CD14-positive monocyte (primary cell): Measurements from ENCODE around the gene FGFR4. TPM values are rescaled to one million over a fixed set of nuclear protein-coding genes. Genes with fewer than 3 reads are reported as not detected.

Experiments used
- DNase-seq, 3 donors: peaks; one replicate each; pipeline ENCODE4 v3.0.0-alpha.2; 2011 to 2022
- H2AFZ ChIP-seq: 2 replicates; pipeline ENCODE4 v1.6.0; 2012; ENCODE audit warnings: mild to moderate bottlenecking, low read depth, low read length, inconsistent platforms; ENCODE audit not compliant: insufficient read depth, poor library complexity, severe bottlenecking
- H3K27ac ChIP-seq, 2 donors: 1 replicate in 1 of 2; 2 replicates in 1 of 2; pipeline ENCODE4 v1.5.1; 2012 to 2013; ENCODE audit warnings: low read length in 2 of 2, control low read depth in 1 of 2, inconsistent platforms in 1 of 2, low read depth in 1 of 2, mild to moderate bottlenecking in 1 of 2
- H3K27me3 ChIP-seq, 2 donors: one replicate each; pipeline versions ENCODE4 v1.6.0 to v1.6.1; 2011 to 2013; ENCODE audit warnings: low read length in 2 of 2; ENCODE audit not compliant: control insufficient read depth in 2 of 2, insufficient read depth in 2 of 2
- H3K36me3 ChIP-seq, 2 donors: replicated peaks in 1 of 2; 1 replicate in 1 of 2; 2 replicates in 1 of 2; pipeline versions ENCODE4 v1.5.1 to v1.6.1; 2012 to 2013; ENCODE audit warnings: low read length in 2 of 2, control low read depth in 1 of 2, inconsistent platforms in 1 of 2, mild to moderate bottlenecking in 1 of 2; ENCODE audit not compliant: insufficient read depth in 2 of 2, control insufficient read depth in 1 of 2
- H3K4me1 ChIP-seq, 2 donors: 1 replicate in 1 of 2; 2 replicates in 1 of 2; pipeline versions ENCODE4 v1.5.1 to v1.6.1; 2012 to 2013; ENCODE audit warnings: low read length in 2 of 2, control low read depth in 1 of 2, inconsistent platforms in 1 of 2, mild to moderate bottlenecking in 1 of 2, moderate library complexity in 1 of 2; ENCODE audit not compliant: insufficient read depth in 2 of 2, control insufficient read depth in 1 of 2
- H3K4me2 ChIP-seq: replicated peaks from 2 replicates; pipeline ENCODE3; 2012; ENCODE audit warnings: low read length, moderate library complexity, mild to moderate bottlenecking; ENCODE audit not compliant: poor library complexity, severe bottlenecking; ENCODE audit errors: extremely low read depth
- H3K4me3 ChIP-seq, 3 experiments: fragments of 200-600 bp in 1 of 3; sonication (generic) in 1 of 3; replicated peaks in 1 of 3; 1 replicate in 2 of 3; 2 replicates in 1 of 3; pipeline ENCODE4 v1.5.1; 2011 to 2013; ENCODE audit warnings: low read length in 3 of 3, mild to moderate bottlenecking in 3 of 3, control low read depth in 2 of 3, low read depth in 2 of 3, inconsistent platforms in 1 of 3, moderate library complexity in 1 of 3
- H3K79me2 ChIP-seq: 2 replicates; pipeline ENCODE4 v1.6.0; 2012; ENCODE audit warnings: mild to moderate bottlenecking, control low read depth, inconsistent platforms, low read length, moderate library complexity; ENCODE audit not compliant: insufficient read depth
- H3K9ac ChIP-seq: 2 replicates; pipeline ENCODE4 v1.6.0; 2017; ENCODE audit warnings: low read length, mild to moderate bottlenecking; ENCODE audit not compliant: insufficient read depth, poor library complexity, severe bottlenecking
- H3K9me3 ChIP-seq, 2 donors: replicated peaks in 1 of 2; 1 replicate in 1 of 2; 2 replicates in 1 of 2; pipeline versions ENCODE4 v1.5.1 to v1.6.1; 2012 to 2013; ENCODE audit warnings: low read length in 2 of 2, control low read depth in 1 of 2; ENCODE audit not compliant: control insufficient read depth in 1 of 2, insufficient read depth in 1 of 2
- H4K20me1 ChIP-seq: 2 replicates; pipeline ENCODE4 v1.6.0; 2012; ENCODE audit warnings: mild to moderate bottlenecking, low read length, control low read depth, moderate library complexity; ENCODE audit not compliant: insufficient read depth
- H3K27ac Mint-ChIP-seq, 7 donors: one replicate each; pipeline ENCODE4 v1.8.0; 2020; ENCODE audit warnings: mild to moderate bottlenecking in 7 of 7, mixed read lengths in 7 of 7, moderate library complexity in 6 of 7, inconsistent platforms in 2 of 7
- H3K27me3 Mint-ChIP-seq, 3 donors: one replicate each; pipeline ENCODE4 v1.8.0; 2021 to 2022; ENCODE audit warnings: low read depth in 3 of 3, mild to moderate bottlenecking in 3 of 3, mixed read lengths in 3 of 3, moderate library complexity in 3 of 3, inconsistent platforms in 1 of 3
- H3K36me3 Mint-ChIP-seq, 2 donors: one replicate each; pipeline ENCODE4 v1.8.0; 2020; ENCODE audit warnings: mixed read lengths in 2 of 2, inconsistent platforms in 1 of 2, mild to moderate bottlenecking in 1 of 2
- H3K4me1 Mint-ChIP-seq: one replicate; pipeline ENCODE4 v1.8.0; 2020; ENCODE audit warnings: mild to moderate bottlenecking, mixed read lengths
- H3K4me3 Mint-ChIP-seq, 2 donors: one replicate each; pipeline ENCODE4 v1.8.0; 2020; ENCODE audit warnings: mild to moderate bottlenecking in 2 of 2, mixed read lengths in 2 of 2, moderate library complexity in 1 of 2
- H3K9me3 Mint-ChIP-seq, 7 donors: one replicate each; pipeline ENCODE4 v1.8.0; 2020 to 2022; ENCODE audit warnings: mixed read lengths in 7 of 7, mild to moderate bottlenecking in 6 of 7, moderate library complexity in 6 of 7, inconsistent platforms in 2 of 7
- CTCF ChIP-seq: fragments of 200-600 bp; IDR thresholded peaks from one replicate; pipeline ENCODE4 v1.8.0; 2022; ENCODE audit warnings: antibody characterized with exemption, mild to moderate bottlenecking
- WGBS: methylation state at CpG from one replicate; pipeline ENCODE4 v1.1.5; 2013; ENCODE audit warnings: missing lambda C conversion rate; ENCODE audit not compliant: insufficient coverage; 5-methylcytosine and 5-hydroxymethylcytosine counted together
- intact Hi-C, 2 donors: fragments of 100-400 bp; cut with micrococcal nuclease; formaldehyde crosslinking; loops; one replicate each; pipeline versions ENCODE4 v1.15.0 to v1.15.1; 2023
- polyA plus RNA-seq, 3 donors: library from polyadenylated mRNA; depleted of rRNA in 1 of 3; unstranded in 2 of 3; stranded (reverse) in 1 of 3; fragments of 300-500 nt in 2 of 3; fragments of >200 nt in 1 of 3; fragmentation: Illumina TruSeq in 2 of 3; gene quantifications; 1 replicate in 2 of 3; 2 replicates in 1 of 3; pipeline ENCODE4 v1.2.3, GENCODE V29; 2012 to 2021

The FGFR4 gene
- polyA plus RNA-seq, 3 donors = 0.39 TPM; not detected in 2

DNA sequence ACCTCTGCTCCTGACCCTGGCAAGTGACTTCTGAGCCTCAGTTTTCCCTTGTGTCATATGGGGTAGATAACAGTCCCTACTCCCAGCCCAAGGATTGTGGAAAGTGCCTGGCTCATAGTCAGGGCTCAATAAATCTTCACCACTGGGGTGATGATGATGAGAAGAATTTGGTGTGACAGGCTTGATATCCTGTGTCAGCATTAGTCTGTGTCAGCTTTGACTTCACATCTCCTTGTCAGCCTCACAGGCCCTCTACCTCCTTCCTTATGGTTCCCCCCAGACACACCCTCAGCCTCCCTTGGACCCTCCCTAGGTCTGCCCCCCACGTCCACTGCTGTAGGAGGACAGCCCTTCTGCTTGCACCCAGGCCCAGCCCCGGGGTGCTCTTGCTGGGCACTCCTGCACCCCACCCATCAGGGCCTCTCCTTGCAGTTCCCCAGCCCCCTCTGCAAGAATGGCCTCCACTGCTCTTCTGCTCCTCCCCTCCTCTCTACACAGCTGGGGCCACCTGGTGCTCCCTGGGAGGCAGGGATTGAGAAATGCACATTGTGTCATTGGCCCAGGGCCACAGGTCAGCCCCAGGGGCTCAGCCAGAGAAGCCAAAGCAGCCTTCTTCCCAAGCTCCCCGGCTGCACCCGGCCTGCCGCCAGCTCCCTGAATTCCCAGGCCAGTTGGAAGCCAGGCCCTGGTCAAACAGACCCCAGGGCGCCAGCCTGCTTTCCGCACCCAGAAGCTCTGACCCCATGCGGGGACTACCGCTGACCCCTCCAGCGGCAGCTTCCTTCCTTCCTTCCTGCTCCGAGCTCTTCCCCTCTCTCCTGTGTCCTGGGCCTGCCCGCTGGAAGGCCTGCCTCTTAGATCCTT lies 7.7 kb downstream of the FGFR4 start:
- H3K27ac Mint-ChIP-seq = no peak overlapping the region
- intact Hi-C loops = no loop called here
- peaks cover 6% of the 10 kb centered on the region for H3K4me1 Mint-ChIP-seq
- Histone ChIP-seq H3K4me2 (no peak overlapping the region), H3K9me3 (no peaks in the 10 kb centered on the region), H3K79me2 (no peaks in the 10 kb centered on the region), H3K27me3 (peaks cover 0 to 3% of the 10 kb centered on the region in 2 donors), H3K4me3 (no peak overlapping the region), H4K20me1 (no peaks in the 10 kb centered on the region), H3K36me3 (no peaks in the 10 kb centered on the region), H3K9ac (no peak overlapping the region), H3K27ac (no peak overlapping the region), H3K4me1 (no peaks in the 10 kb centered on the region), H2AFZ (no peak overlapping the region)
- peaks cover 0 to 2% (median 0%) of the 10 kb centered on the region in 7 donors for H3K9me3 Mint-ChIP-seq
- no peak for TF ChIP-seq CTCF
- DNase-seq = no peak
- WGBS = 71% methylated on average over 12 of the region's 12 CpGs
- H3K27me3 Mint-ChIP-seq = peaks cover 0 to 8% (median 3%) of the 10 kb centered on the region in 3 donors
- H3K36me3 Mint-ChIP-seq = no peaks in the 10 kb centered on the region
- no peak overlapping the region for H3K4me3 Mint-ChIP-seq

GRCh38 chr5:177095088-177095669 lies 8.5 kb downstream of the FGFR4 start:
- Histone ChIP-seq H3K36me3 (no peaks in the 10 kb centered on the region), H3K27me3 (no peaks in the 10 kb centered on the region), H2AFZ (no peak overlapping the region), H3K4me3 (no peak overlapping the region), H3K27ac (no peak overlapping the region), H3K79me2 (no peaks in the 10 kb centered on the region), H3K9ac (no peak overlapping the region), H3K9me3 (no peaks in the 10 kb centered on the region), H3K4me2 (no peak overlapping the region), H4K20me1 (no peaks in the 10 kb centered on the region), H3K4me1 (no peaks in the 10 kb centered on the region)
- WGBS = 91% methylated on average over 26 of the region's 28 CpGs
- Mint-ChIP-seq H3K36me3 (no peaks in the 10 kb centered on the region), H3K27ac (no peak overlapping the region), H3K9me3 (peaks cover 0 to 2% (median 0%) of the 10 kb centered on the region in 7 donors), H3K27me3 (peaks cover 4 to 9% (median 5%) of the 10 kb centered on the region in 3 donors), H3K4me3 (no peak overlapping the region), H3K4me1 (peaks cover 6% of the 10 kb centered on the region)
- DNase-seq = no peak
- intact Hi-C loops = no loop called here
- TF ChIP-seq CTCF = no peak
